Measurements from ENCODE around the gene MMP24.

DNA sequence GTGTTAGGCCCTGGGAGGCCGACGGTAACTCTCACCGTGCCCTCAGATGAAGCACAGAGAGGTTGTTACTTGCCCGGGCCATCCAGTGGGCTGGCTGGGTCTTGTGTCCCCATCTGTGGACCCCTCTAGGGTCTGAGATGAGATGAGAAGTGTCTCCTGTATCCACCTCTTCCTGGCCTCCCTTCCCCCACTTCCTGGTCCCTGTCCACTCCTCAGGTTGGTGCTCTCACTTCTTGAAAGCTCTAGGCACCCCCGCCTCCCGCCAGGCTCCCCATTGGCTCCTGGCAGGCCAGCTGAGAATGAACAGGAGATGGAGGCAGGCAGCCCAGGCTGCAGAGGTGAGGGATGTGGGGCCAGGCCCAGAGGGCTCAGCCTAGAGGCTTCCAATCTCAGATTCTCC is 49.9 kb downstream of the MMP24 start:
- TF ChIP-seq, protein P1, sequence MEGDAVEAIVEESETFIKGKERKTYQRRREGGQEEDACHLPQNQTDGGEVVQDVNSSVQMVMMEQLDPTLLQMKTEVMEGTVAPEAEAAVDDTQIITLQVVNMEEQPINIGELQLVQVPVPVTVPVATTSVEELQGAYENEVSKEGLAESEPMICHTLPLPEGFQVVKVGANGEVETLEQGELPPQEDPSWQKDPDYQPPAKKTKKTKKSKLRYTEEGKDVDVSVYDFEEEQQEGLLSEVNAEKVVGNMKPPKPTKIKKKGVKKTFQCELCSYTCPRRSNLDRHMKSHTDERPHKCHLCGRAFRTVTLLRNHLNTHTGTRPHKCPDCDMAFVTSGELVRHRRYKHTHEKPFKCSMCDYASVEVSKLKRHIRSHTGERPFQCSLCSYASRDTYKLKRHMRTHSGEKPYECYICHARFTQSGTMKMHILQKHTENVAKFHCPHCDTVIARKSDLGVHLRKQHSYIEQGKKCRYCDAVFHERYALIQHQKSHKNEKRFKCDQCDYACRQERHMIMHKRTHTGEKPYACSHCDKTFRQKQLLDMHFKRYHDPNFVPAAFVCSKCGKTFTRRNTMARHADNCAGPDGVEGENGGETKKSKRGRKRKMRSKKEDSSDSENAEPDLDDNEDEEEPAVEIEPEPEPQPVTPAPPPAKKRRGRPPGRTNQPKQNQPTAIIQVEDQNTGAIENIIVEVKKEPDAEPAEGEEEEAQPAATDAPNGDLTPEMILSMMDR (conservative IDR thresholded peaks at IDR 0.05 in 1 of 2, IDR thresholded peaks at IDR 0.05 in 1 of 2; ENCODE audit: low read depth in 1 of 2, low read length in 2 of 2) = no peak
- TF ChIP-seq EZH2 (IDR thresholded peaks at IDR 0.05; ENCODE audit: low read length, missing control alignments) = no peak

Measured in fibroblast of lung (primary cell).